ENCODE measurements around the gene SH3BP2. TPM values are rescaled to one million over a fixed set of nuclear protein-coding genes. Genes with fewer than 3 reads are reported as not detected.

The SH3BP2 gene
- total and polyA plus RNA-seq, 10 of the 15 experiments (the other 5 are each of a cell fraction or from before 2014, with no cell fraction given): 1.1 to 61.8 (median 23.9) TPM

GRCh38 chr4:2886161-2886560, 93.3 kb downstream of the SH3BP2 start:
- ChIA-PET RAD21 (ENCODE audit: unreplicated experiment) (no interaction called here), CTCF (no interaction called here), POLR2A (no interaction called here), SMC1A (ENCODE audit: uncharacterized antibody, unreplicated experiment) (interaction anchor here (1.3 kb wide), 1 partner anchor 25 kb away, joined by 3 read pairs; no protein-coding TSS in a partner anchor)
- Histone ChIP-seq H3K79me2 (ENCODE audit: control insufficient read depth, insufficient read depth, low read length) (no peaks in the 10 kb centered on the region), H3K9ac (ENCODE audit: control insufficient read depth, insufficient read depth, low read length) (no peak overlapping the region), H3K4me2 (ENCODE audit: control insufficient read depth, insufficient read depth) (no peak overlapping the region), H2AFZ (ENCODE audit: control insufficient read depth, low read depth, low read length) (no peak overlapping the region), H3K4me1 (ENCODE audit: control insufficient read depth, insufficient read depth, low read length) (no peaks in the 10 kb centered on the region), H4K20me1 (ENCODE audit: control insufficient read depth, insufficient read depth) (no peaks in the 10 kb centered on the region), H3K9me3 (replicated peaks; ENCODE audit: control insufficient read depth, insufficient read depth, low read length) (no peaks in the 10 kb centered on the region), H3K36me3 (ENCODE audit: control insufficient read depth in 2 of 2, insufficient read depth in 2 of 2, low read length in 1 of 2) (peaks cover 9 to 33% of the 10 kb centered on the region in 2 experiments), H3K4me3 (no peak overlapping the region), H3K27ac (ENCODE audit: control insufficient read depth, insufficient read depth) (no peak overlapping the region), H3K27me3 (replicated peaks in 1 of 2; ENCODE audit: control insufficient read depth in 2 of 2, insufficient read depth in 2 of 2, low read length in 1 of 2) (no peaks in the 10 kb centered on the region)
- no peak for DNase-seq (ENCODE audit: low read depth, low spot score)
- BruUV-seq (replicated peaks): no TSS peak
- 97% methylated on average over 9 of the region's 9 CpGs for WGBS (ENCODE audit: insufficient coverage, insufficient replicate concordance, low lambda C conversion rate, missing lambda C conversion rate)
- intact Hi-C loops (cut with micrococcal nuclease; ENCODE audit: unreplicated experiment) (no loop called here), in situ Hi-C loops (cut with MboI) (no loop called here)
- FAIRE-seq: no peak
- no peak for ATAC-seq
- no peak for TF ChIP-seq TARDBP (IDR thresholded peaks at IDR 0.05; ENCODE audit: borderline replicate concordance)
- no peak for TF ChIP-seq FOS (IDR thresholded peaks at IDR 0.05; ENCODE audit: borderline replicate concordance, extremely low read depth, insufficient read length)
- no peak for TF ChIP-seq E2F4 (IDR thresholded peaks at IDR 0.05; ENCODE audit: low read depth, low read length)
- TF ChIP-seq TBL1XR1 (IDR thresholded peaks at IDR 0.05; ENCODE audit: low read depth, low read length): no peak
- TF ChIP-seq CREB1 (IDR thresholded peaks at IDR 0.05; ENCODE audit: low read depth): no peak

GRCh38 chr4:2886622-2887021, 93.7 kb downstream of the SH3BP2 start:
- H3K9me3 ChIP-seq (replicated peaks; ENCODE audit: control insufficient read depth, insufficient read depth, low read length): no peaks in the 10 kb centered on the region
- no peaks in the 10 kb centered on the region for H3K4me1 ChIP-seq (ENCODE audit: control insufficient read depth, insufficient read depth, low read length)
- H3K27me3 ChIP-seq (replicated peaks in 1 of 2; ENCODE audit: control insufficient read depth in 2 of 2, insufficient read depth in 2 of 2, low read length in 1 of 2): no peaks in the 10 kb centered on the region
- no peak overlapping the region for H3K4me3 ChIP-seq
- BruUV-seq (replicated peaks): no TSS peak
- CTCF ChIA-PET: no interaction called here
- DNase-seq (ENCODE audit: low read depth, low spot score): no peak
- no peak overlapping the region for H2AFZ ChIP-seq (ENCODE audit: control insufficient read depth, low read depth, low read length)
- H3K36me3 ChIP-seq (ENCODE audit: control insufficient read depth in 2 of 2, insufficient read depth in 2 of 2, low read length in 1 of 2): peaks cover 9 to 30% of the 10 kb centered on the region in 2 experiments
- no peaks in the 10 kb centered on the region for H4K20me1 ChIP-seq (ENCODE audit: control insufficient read depth, insufficient read depth)
- POLR2A ChIA-PET: no interaction called here
- RAD21 ChIA-PET (ENCODE audit: unreplicated experiment): no interaction called here
- no peak for ATAC-seq
- no peaks in the 10 kb centered on the region for H3K79me2 ChIP-seq (ENCODE audit: control insufficient read depth, insufficient read depth, low read length)
- H3K4me2 ChIP-seq (ENCODE audit: control insufficient read depth, insufficient read depth): no peak overlapping the region
- SMC1A ChIA-PET (ENCODE audit: uncharacterized antibody, unreplicated experiment): interaction anchor here (1.3 kb wide), 1 partner anchor 25 kb away, joined by 3 read pairs; no protein-coding TSS in a partner anchor
- no peak for FAIRE-seq
- intact Hi-C loops (cut with micrococcal nuclease; ENCODE audit: unreplicated experiment): no loop called here
- no peak overlapping the region for H3K9ac ChIP-seq (ENCODE audit: control insufficient read depth, insufficient read depth, low read length)
- in situ Hi-C loops (cut with MboI): no loop called here
- no peak overlapping the region for H3K27ac ChIP-seq (ENCODE audit: control insufficient read depth, insufficient read depth)
- 89% methylated on average over 6 of the region's 6 CpGs for WGBS (ENCODE audit: insufficient coverage, insufficient replicate concordance, low lambda C conversion rate, missing lambda C conversion rate)
- TF ChIP-seq BCL3 (IDR thresholded peaks at IDR 0.05; ENCODE audit: borderline replicate concordance, insufficient read depth, low read depth, low read length, poor library complexity, severe bottlenecking): no peak
- no peak for TF ChIP-seq MXI1 (IDR thresholded peaks at IDR 0.05; ENCODE audit: low read depth, low read length)
- no peak for TF ChIP-seq RAD21 (IDR thresholded peaks at IDR 0.05; ENCODE audit: insufficient read depth, low read depth, low read length)
- TF ChIP-seq CEBPB (IDR thresholded peaks at IDR 0.05; ENCODE audit: borderline replicate concordance in 1 of 2, low read depth in 2 of 2, low read length in 2 of 2): no peak
- no peak for TF ChIP-seq HDGF (IDR thresholded peaks at IDR 0.05)
- no peak for TF ChIP-seq HDAC2 (IDR thresholded peaks at IDR 0.05)
- no peak for TF ChIP-seq CREM (IDR thresholded peaks at IDR 0.05; ENCODE audit: low read depth)
- no peak for TF ChIP-seq IKZF2 (IDR thresholded peaks at IDR 0.05)
- no peak for TF ChIP-seq RBBP5 (conservative IDR thresholded peaks at IDR 0.05)
- TF ChIP-seq NFIC (IDR thresholded peaks at IDR 0.05; ENCODE audit: low read depth, low read length): no peak
- TF ChIP-seq CBFB (IDR thresholded peaks at IDR 0.05; ENCODE audit: low read depth): no peak
